Neural cell (in vitro differentiated cells): ENCODE data around the gene RERE.

Experiments used
- CTCF ChIP-seq: fragments of 450-650 bp; IDR thresholded peaks from 2 replicates; pipeline ENCODE4 v1.5.1; 2014; ENCODE audit warnings: antibody characterized with exemption, mild to moderate bottlenecking, moderate library complexity; ENCODE audit not compliant: poor library complexity, severe bottlenecking
- EP300 ChIP-seq: fragments of 450-650 bp; conservative IDR thresholded peaks from 2 replicates; pipeline ENCODE4 v1.6.1; 2014; ENCODE audit warnings: antibody characterized with exemption, mild to moderate bottlenecking, moderate library complexity; ENCODE audit not compliant: poor library complexity, severe bottlenecking
- EZH2 ChIP-seq: fragments of 200-600, 300-800 bp; shearing (Covaris generic), sonication (generic); IDR thresholded peaks from 2 replicates; pipeline ENCODE4 v1.6.1; 2014; ENCODE audit warnings: antibody characterized with exemption, low read length, borderline replicate concordance, mild to moderate bottlenecking; ENCODE audit not compliant: insufficient read depth, poor library complexity, severe bottlenecking
- RAD21 ChIP-seq: fragments of 450-650 bp; conservative IDR thresholded peaks from 2 replicates; pipeline ENCODE4 v1.6.1; 2014; ENCODE audit warnings: antibody characterized with exemption, mild to moderate bottlenecking, moderate library complexity
- REST ChIP-seq: IDR thresholded peaks from 2 replicates; pipeline ENCODE4 v1.6.1; 2012; ENCODE audit warnings: borderline replicate concordance
- SMC3 ChIP-seq: fragments of 450-650 bp; conservative IDR thresholded peaks from 2 replicates; pipeline ENCODE4 v1.6.1; 2014; ENCODE audit warnings: antibody characterized with exemption, mild to moderate bottlenecking, moderate library complexity; ENCODE audit not compliant: poor library complexity

GRCh38 chr1:8846263-8846662 lies 28.8 kb upstream of the RERE start:
- no peak for TF ChIP-seq CTCF
- no peak for TF ChIP-seq RAD21
- TF ChIP-seq EZH2 = no peak
- TF ChIP-seq SMC3 = no peak
- TF ChIP-seq EP300 = no peak
- no peak for TF ChIP-seq REST
